HG02678 (cell line): ENCODE data around the gene RALGAPA1.
"Not testable (repeated sequence)": the region's sequence is repeated elsewhere in the genome, so short reads cannot be mapped to it uniquely, and the experiment has no call there.

Experiments
- ATAC-seq: cut with Tn5 transposase; IDR thresholded peaks from one replicate; pipeline ENCODE4 v1.9.1; 2021; ENCODE audit warnings: mild to moderate bottlenecking, moderate library complexity; ENCODE audit not compliant: unreplicated experiment

RALGAPA1 gene

GRCh38 chr14:35704793-35705493, 104.2 kb downstream of the RALGAPA1 start:
- no peak for ATAC-seq

- no peak for ATAC-seq
Observed at GRCh38 chr14:35701531-35701930, 107.6 kb downstream of the RALGAPA1 start.

GRCh38 chr14:35699791-35700444, 109.2 kb downstream of the RALGAPA1 start:
- no peak for ATAC-seq

- no peak for ATAC-seq
Observed at GRCh38 chr14:35696575-35696974, 112.5 kb downstream of the RALGAPA1 start.

GRCh38 chr14:35696119-35696518, 113.0 kb downstream of the RALGAPA1 start:
- no peak for ATAC-seq

- ATAC-seq, result no peak
Observed at GRCh38 chr14:35695647-35696046, 113.4 kb downstream of the RALGAPA1 start.

GRCh38 chr14:35695072-35695471, 114.0 kb downstream of the RALGAPA1 start:
- no peak for ATAC-seq

- no peak for ATAC-seq
Observed at GRCh38 chr14:35689000-35689460, 120.1 kb downstream of the RALGAPA1 start.

GRCh38 chr14:35688126-35688826, 120.8 kb downstream of the RALGAPA1 start:
- ATAC-seq, result no peak

- ATAC-seq, result peak; percentile 54
Observed at GRCh38 chr14:35687335-35687939, 121.7 kb downstream of the RALGAPA1 start.

GRCh38 chr14:35683688-35684087, 125.4 kb downstream of the RALGAPA1 start:
- not testable (repeated sequence) for ATAC-seq

- no peak for ATAC-seq
Observed at GRCh38 chr14:35682802-35683201, 126.3 kb downstream of the RALGAPA1 start.

GRCh38 chr14:35678403-35679028, 130.6 kb downstream of the RALGAPA1 start:
- ATAC-seq, result no peak

- no peak for ATAC-seq
Observed at GRCh38 chr14:35669782-35670181, 139.3 kb downstream of the RALGAPA1 start.

GRCh38 chr14:35666429-35667043, 142.6 kb downstream of the RALGAPA1 start:
- ATAC-seq, result no peak

- no peak for ATAC-seq
Observed at GRCh38 chr14:35661875-35662274, 147.2 kb downstream of the RALGAPA1 start.

GRCh38 chr14:35653045-35653444, 156.1 kb downstream of the RALGAPA1 start:
- no peak for ATAC-seq

GRCh38 chr14:35643513-35643912, 165.6 kb downstream of the RALGAPA1 start:
- ATAC-seq, result no peak

GRCh38 chr14:35637851-35638250, 171.2 kb downstream of the RALGAPA1 start:
- ATAC-seq, result no peak

GRCh38 chr14:35637269-35637668, 171.8 kb downstream of the RALGAPA1 start:
- ATAC-seq, result no peak
